Fibroblast of the conjunctiva (primary cell): Measurements from ENCODE around the gene THSD7A.

Experiments used
- DNase-seq: peaks from one replicate; pipeline ENCODE4 v3.0.0-alpha.2; 2010; ENCODE audit warnings: low read depth

Gene THSD7A

GRCh38 chr7:11517853-11518252 is 314.1 kb downstream of the THSD7A start:
- DNase-seq = no peak

- DNase-seq = no peak
These were observed 315.7 kb downstream of the THSD7A start for GRCh38 chr7:11516328-11516727.

GRCh38 chr7:11513460-11513859 is 318.5 kb downstream of the THSD7A start:
- no peak for DNase-seq

GRCh38 chr7:11507929-11508328 is 324.1 kb downstream of the THSD7A start:
- DNase-seq = no peak

- DNase-seq = no peak
These were observed 325.6 kb downstream of the THSD7A start for GRCh38 chr7:11506417-11506816.

- DNase-seq = no peak
These were observed 326.5 kb downstream of the THSD7A start for GRCh38 chr7:11505471-11505985.

GRCh38 chr7:11492307-11492706 is 339.7 kb downstream of the THSD7A start:
- peak; percentile 4 for DNase-seq

- no peak for DNase-seq
These were observed 340.2 kb downstream of the THSD7A start for GRCh38 chr7:11491811-11492210.

GRCh38 chr7:11489280-11489679 is 342.7 kb downstream of the THSD7A start:
- no peak for DNase-seq

GRCh38 chr7:11486271-11486670 is 345.7 kb downstream of the THSD7A start:
- no peak for DNase-seq

GRCh38 chr7:11485636-11486035 is 346.4 kb downstream of the THSD7A start:
- no peak for DNase-seq

- no peak for DNase-seq
These were observed 351.9 kb downstream of the THSD7A start for GRCh38 chr7:11480143-11480542.

- no peak for DNase-seq
These were observed 353.1 kb downstream of the THSD7A start for GRCh38 chr7:11478882-11479281.

- DNase-seq = no peak
These were observed 353.6 kb downstream of the THSD7A start for GRCh38 chr7:11478426-11478825.

GRCh38 chr7:11474902-11475585 is 357.0 kb downstream of the THSD7A start:
- no peak for DNase-seq

GRCh38 chr7:11473807-11474424 is 358.1 kb downstream of the THSD7A start:
- DNase-seq = no peak

- DNase-seq = no peak
These were observed 358.8 kb downstream of the THSD7A start for GRCh38 chr7:11473220-11473619.

GRCh38 chr7:11472646-11473045 is 359.4 kb downstream of the THSD7A start:
- no peak for DNase-seq

GRCh38 chr7:11471255-11471654 is 360.7 kb downstream of the THSD7A start:
- DNase-seq = no peak

GRCh38 chr7:11469028-11469745 is 362.8 kb downstream of the THSD7A start:
- DNase-seq = no peak

GRCh38 chr7:11466517-11467105 is 365.4 kb downstream of the THSD7A start:
- DNase-seq = no peak

- DNase-seq = no peak
These were observed 367.4 kb downstream of the THSD7A start for GRCh38 chr7:11464624-11465023.

GRCh38 chr7:11461946-11462345 is 370.1 kb downstream of the THSD7A start:
- no peak for DNase-seq
